WI38 (cell line): ENCODE measurements around the gene RBM10.

Experiments
- H3K4me3 ChIP-seq: 2 replicates; pipeline ENCODE4 v1.5.1; 2011; ENCODE audit warnings: low read depth, mild to moderate bottlenecking, control low read depth, low read length
- CTCF ChIP-seq: IDR thresholded peaks from 2 replicates; pipeline ENCODE4 v1.5.1; 2012; ENCODE audit warnings: low read depth, mild to moderate bottlenecking, control low read depth, low read length

RBM10 gene

GRCh38 chrX:47189906-47190305 lies 44.9 kb downstream of the RBM10 start:
- no peak for TF ChIP-seq CTCF
- no peak overlapping the region for H3K4me3 ChIP-seq

GRCh38 chrX:47190445-47191269 lies 45.6 kb downstream of the RBM10 start:
- H3K4me3 ChIP-seq, result peak overlapping the region; percentile 66
- TF ChIP-seq CTCF, result no peak

- no peak for TF ChIP-seq CTCF
- peak overlapping the region; percentile 66 for H3K4me3 ChIP-seq
Observed at GRCh38 chrX:47191331-47191730, 46.3 kb downstream of the RBM10 start.

- H3K4me3 ChIP-seq, result peak overlapping the region; percentile 66
Observed at GRCh38 chrX:47191806-47192401, 46.9 kb downstream of the RBM10 start.

GRCh38 chrX:47193475-47194193 lies 48.6 kb downstream of the RBM10 start, which contains the start of gene UBA1:
TSS of gene UBA1 (plus strand) at chrX:47193829. CDS start at chrX:47198803, 4,974 bp downstream.
- peak within 1 kb of the TSS; percentile 90 for H3K4me3 ChIP-seq
- peak; percentile 41 for TF ChIP-seq CTCF

More at GRCh38 chrX:47191806-47192401, 46.9 kb downstream of the RBM10 start:
- no peak for TF ChIP-seq CTCF

- peak overlapping the region; percentile 90 for H3K4me3 ChIP-seq
- TF ChIP-seq CTCF, result no peak
Observed at GRCh38 chrX:47194194-47194787, 49.3 kb downstream of the RBM10 start.
